NOMO-1 treated with DMSO at 0.1 percent for 48 hours (cell line): ENCODE data around the gene GRIN1.

Experiments
- DNase-seq: peaks from one replicate; lab custom pipeline; 2025; ENCODE audit not compliant: unreplicated experiment; lab: John Stamatoyannopoulos, UW

The GRIN1 gene

DNA sequence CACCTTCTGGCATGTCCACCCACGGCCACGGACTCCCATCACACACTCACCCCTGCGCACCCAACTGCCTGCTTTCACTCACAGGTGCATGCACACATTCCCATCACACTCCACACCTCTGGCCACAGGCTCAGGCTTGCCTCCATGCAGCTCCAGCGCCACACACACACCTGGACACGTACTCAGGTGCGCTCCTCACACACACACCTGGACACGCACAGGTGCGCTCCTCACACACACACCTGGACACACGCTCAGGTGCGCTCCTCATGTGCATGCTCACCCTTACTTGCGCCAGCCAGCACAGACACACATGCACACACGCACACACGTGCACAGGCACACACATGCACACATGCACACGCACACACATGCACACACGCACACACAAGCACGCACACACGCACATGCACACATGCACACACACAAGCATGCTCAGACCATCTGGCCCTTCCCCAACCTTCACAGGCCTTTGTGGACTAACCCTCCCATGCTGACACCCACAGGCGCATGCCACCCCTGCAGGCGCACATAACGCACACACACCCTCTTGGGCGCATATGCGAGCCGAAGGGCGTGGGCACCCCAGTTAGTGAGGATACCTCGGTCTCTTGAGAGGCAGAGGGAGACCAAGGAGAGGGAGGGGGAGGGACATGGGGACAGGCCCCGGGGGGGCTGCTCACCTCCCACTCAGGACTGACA is 8.3 kb downstream of the GRIN1 start:
- no peak for DNase-seq

DNA sequence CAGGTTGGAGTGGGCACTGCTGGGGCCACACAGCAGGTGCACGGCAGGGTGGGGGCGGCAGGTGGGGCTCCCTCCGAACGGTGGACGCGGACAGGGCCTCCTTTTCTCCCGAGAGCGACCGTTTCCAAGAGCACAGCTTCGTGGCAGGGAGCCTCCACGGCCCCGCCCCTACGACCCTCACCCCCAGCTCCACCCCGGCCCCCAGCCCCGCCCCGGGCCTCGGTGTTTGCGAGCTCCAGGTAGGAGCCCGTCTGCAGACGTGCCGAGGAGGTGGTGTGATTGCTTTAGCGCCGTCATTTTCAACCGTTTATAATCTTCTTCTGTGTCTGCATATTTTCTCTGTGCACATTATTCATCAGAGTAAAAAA is 8.8 kb downstream of the GRIN1 start:
- DNase-seq, result no peak

DNA sequence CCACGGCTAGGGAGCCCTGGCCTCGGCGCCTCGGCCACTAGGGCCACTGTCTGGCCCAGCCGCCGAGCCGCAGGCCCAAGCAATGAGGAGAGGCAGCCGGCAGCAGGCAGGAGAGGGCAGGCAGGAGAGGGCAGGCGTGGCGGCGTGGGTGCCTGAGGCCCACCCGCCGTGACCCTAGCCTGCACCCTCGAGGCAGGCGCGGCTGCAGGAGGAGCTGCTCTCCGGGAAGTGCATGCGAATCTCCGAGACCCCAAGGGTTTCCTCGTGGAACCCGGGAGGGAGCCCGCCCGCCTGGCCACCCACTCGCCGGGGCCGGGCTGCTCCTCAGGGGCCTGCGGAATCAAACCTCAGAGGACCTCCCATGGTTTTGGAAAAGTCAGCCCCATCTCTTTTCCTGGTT is 9.3 kb downstream of the GRIN1 start:
- DNase-seq, result no peak

DNA sequence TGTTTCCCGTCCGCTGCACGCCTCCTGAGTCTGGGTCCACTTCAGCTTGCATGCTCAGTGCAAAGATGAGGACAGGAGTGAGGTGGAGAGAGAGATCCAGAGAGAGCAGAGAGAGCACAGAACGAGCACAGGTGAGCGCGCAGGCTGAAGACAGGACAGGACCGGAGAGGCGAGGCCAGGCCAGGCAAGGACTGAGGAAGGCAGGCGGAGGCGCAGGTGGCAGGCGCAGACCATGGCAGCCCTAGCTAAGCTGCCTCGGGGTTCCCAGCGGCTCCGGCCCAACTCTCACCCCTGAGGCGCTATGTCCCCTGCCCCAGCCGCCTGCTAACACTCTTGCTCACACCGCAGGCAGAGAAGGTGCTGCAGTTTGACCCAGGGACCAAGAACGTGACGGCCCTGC is 9.7 kb downstream of the GRIN1 start:
- no peak for DNase-seq

DNA sequence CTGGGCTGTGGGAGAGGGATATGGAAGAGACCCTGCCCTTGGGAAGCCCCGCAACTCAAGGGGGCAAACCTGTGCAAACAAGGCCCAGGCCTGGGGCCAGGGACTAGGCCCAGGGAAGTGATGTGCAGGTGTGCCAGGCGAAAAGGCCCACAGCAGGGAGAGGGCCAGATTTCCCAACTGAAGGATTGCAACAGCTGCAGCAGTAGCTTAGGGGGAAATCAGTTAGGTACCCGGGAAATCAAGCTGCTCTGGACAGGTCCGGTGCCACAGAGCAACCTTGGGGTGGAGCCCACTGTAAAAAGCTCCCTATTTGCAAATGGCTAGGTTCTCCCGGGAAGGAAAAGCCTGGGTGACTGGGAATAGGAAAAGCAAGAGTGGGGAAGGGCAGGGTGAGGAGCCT is 10.4 kb downstream of the GRIN1 start:
- no peak for DNase-seq

DNA sequence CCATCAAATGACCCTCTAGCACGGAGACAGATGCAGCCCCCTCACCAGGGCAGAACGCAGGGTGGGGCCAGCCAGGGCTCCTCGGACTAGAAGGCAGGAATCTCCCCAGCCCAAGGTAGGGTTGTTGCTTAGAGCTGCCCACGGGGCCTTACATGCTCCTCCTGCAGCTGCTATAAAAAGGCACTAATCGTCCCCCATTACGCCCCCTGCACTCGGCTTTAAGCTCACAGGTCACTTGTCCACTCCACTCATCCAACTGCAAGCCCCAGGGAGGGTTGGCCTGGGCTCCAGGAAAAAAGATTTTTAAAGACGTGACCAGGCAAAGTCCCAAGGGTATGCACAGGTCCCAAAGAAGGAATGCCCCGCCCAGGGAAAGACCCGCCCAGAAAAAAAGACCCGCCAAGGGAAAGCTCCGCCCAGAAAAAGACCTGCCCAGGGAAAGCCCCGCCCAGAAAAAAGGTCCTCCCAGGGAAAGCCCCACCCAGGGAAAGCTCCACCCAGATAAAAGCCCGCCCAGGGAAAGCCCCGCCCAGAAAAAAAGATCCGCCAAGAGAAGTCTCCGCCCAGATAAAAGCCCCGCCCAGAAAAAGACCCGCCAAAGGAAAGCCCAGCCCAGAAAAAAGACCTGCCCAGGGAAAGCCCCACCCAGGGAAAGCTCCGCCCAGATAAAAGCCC is 11.1 kb downstream of the GRIN1 start:
- no peak for DNase-seq

DNA sequence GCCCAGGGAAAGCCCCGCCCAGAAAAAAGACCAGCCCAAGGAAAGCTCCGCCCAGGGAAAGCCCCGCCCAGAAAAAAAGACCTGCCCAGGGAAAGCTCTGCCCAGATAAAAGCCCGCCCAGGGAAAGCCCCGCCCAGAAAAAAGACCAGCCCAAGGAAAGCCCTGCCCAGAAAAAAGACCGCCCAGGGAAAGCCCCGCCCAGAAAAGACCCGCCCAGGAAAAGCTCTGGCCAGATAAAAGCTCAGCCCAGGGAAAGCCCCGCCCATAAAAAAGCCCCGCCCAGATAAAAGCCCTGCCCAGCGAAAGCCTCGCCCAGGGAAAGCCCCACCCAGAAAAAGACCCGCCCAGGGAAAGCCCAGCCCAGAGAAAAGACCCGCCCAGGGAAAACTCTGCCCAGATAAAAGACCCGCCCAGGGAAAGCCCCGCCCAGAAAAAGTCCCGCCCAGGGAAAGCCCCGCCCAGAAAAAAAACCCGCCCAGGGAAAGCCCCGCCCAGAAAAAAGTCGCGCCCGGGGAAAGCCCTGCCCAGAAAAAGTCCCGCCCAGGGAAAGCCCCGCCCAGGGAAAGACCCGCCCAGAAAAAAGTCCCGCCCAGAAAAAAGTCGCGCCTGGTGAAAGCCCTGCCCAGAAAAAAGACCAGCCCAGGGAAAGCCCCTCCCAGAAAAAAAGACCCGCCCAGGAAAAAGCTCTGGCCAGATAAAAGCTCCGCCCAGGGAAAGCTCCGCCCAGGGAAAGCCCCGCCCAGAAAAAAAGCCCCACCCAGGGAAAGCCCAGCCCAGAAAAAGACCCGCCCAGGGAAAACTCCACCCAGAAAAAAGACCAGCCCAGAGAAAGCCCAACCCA is 11.9 kb downstream of the GRIN1 start:
- peak; percentile 49 for DNase-seq

DNA sequence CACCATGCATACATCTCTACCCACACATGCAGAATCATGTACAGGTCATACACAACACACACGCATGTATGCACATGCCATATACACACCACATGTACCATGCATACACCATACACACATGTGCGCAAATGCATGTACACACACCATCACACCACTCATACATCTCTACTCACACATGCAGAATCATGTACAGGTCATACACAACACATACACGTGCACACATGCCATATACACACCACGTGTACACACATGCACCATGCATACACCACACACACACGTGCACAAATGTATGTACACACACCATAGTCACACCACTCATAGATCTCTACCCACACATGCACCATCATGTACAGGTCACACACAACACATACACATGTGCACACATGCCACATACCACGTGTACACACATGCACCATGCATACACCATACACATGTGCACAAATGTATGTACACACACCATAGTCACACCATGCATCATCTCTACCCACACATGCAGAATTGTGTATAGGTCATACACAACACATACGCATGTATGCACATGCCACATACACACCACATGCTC is 14.0 kb downstream of the GRIN1 start:
- DNase-seq, result no peak

DNA sequence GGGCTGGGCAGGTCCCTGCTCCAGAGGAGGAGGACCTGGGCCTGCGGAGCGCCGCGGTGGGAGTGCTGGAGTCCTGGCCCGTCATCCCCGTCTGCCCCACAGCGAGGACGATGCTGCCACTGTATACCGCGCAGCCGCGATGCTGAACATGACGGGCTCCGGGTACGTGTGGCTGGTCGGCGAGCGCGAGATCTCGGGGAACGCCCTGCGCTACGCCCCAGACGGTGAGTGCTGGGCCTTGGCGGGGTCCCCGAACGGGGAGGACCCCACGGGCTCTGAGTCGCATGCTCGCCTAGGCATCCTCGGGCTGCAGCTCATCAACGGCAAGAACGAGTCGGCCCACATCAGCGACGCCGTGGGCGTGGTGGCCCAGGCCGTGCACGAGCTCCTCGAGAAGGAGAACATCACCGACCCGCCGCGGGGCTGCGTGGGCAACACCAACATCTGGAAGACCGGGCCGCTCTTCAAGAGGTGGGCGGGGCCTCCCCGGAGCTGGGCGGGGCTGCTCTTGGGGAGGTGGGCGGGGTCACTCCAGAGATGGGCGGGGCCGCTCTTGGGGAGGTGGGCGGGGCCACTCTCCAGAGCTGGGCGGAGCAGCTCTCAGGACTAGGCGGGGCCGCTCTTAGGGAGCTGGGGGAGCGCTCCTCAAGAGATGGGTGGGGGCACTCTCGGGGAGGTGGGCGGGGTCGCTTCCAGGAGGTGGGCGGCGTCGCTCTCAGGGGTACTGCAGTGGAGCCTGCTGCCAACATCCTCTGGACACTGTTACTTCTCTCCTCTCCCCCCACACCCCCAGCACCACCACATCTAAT is 17.8 kb downstream of the GRIN1 start:
- no peak for DNase-seq

DNA sequence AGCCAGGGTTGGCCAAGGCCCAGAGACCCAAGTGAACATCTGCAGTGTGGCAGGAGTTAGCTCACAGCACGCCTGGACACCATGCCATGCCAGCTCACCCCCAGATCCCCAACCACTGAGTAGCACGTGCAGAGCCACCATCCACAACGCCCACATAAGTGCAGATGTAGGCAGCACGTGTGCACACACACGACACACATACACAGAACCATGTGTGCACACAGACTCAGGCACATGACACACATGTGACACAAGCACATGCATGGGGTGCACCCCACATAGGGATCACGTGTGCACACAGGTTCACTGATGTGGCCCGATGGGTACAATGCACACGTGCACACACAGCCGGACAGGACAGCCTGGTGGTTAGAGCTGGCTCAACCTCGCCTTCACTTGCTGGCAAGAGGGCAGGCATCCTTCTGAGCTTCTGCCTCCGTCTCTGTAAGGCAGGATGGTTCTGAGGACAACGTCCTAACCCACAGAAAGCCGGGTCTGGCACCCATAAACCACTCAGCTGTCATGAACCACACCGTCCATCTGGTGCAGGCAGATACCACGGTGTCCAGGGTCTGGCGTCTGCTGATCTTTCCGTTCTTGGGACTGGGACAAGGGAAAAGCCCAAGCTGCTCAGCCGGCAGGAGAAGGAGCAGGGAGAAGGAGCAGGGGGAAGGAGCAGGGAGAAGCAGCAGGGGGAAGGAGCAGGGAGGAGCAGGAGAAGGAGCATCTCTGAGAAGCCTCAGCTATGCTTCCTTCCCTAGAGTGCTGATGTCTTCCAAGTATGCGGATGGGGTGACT is 18.9 kb downstream of the GRIN1 start:
- no peak for DNase-seq

DNA sequence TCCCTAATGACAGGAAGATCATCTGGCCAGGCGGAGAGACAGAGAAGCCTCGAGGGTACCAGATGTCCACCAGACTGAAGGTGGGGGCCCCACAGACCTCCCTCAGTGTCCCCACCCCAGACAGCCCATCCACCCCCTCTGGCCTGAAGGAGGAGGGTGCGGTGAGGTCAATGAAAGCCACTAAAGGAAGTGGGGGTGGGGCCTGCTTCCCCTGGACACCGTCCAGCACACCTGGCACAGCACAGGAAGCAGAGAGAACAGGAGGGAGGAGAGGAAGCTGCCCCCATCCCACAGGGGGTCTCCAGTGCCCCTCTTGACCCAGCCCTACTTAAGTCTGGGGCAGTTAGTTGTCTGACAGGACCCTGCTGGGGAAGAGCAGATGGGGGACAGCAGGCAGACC is 19.7 kb downstream of the GRIN1 start:
- no peak for DNase-seq

DNA sequence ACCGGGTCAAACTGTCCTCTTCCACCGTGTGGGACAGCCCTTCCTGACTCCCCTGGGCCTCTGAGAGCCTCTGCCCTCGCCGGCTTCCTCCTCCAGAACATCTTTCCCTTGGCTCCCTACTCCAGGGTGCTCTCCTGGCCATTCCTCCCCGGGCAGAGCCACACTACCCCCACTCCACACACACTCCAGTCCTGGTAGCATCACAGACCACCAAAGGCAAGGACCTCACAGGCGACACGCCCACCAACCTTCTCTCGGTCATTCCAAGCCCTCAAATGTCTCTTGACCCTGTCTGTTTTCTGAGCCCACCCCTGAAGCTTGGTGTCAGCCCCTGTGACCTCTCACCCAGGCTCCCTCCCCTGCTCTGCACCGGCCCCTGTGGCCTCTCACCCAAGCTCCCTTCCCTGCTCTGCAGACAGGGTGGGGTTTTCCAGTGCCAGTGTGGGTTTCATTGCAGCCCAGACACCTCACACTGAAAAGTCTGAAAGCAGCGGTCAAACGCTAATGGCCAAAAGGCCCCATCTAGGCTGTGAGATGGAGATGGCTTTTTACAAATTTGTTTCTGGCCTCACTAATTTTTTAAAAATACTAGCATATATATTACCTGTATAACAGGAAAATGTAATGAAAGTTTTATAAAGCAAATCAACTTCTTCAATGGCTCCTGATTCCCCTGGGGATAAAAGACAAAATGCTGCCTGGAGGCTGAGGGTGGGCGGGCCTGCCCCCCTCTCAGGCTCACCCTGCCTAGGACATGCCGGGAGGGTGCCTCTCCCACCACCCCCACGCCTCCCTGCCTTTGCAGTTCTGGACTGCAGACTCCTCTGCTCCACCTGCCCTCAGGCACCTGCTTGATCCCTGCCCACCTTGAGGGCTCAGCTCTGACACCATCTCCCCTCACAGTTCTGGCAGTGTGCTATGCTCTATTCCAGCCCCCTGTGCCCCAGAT is 20.4 kb downstream of the GRIN1 start:
- DNase-seq, result no peak

DNA sequence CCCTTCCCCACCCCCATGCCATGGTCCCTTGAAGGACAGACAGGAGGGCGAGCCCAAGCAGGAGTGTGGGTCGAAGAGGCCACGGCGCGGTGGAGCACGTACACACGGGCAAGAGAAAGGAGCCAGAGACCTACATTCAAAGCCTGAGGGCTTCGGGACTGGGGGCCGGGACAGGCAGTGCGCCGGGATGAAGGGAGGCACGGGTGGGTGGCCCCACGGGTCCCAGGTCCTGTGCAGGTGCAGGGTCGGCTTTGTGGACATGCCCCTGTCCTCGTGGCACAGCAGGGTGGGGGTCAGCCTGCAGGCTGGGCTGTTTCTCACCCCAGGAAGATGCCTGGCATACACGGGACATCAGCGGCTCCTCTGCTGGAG is 21.1 kb downstream of the GRIN1 start:
- no peak for DNase-seq

DNA sequence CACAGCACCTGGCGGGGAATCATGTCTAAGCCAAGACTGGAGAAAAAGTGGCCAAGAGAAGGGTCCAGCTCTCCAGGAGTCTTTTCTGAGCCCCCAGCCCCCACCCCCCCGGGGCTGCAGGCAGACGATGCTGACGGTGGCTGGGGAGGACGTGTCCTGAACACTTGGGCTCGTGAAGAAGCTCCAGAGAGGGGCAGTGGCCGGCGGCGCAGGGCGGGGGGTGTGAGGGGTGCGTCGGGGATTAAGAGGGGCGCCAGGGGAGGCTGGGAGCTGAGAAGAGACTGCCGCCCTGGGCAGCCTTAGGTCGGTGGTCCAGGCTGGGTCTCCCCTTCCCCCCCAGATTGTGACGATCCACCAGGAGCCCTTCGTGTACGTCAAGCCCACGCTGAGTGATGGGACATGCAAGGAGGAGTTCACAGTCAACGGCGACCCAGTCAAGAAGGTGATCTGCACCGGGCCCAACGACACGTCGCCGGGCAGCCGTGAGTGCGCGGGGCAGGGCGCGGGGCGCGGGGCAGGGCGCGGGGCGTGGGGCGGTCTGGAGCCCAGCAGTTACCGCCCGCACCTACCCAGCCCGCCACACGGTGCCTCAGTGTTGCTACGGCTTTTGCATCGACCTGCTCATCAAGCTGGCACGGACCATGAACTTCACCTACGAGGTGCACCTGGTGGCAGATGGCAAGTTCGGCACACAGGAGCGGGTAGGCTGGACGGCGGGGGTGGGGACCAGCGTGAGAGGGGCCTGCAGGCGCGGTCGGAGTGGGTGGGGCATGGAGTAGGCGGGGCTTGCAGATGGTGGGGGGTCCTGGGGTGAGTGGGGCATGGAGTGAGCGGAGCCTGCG is 22.0 kb downstream of the GRIN1 start:
- no peak for DNase-seq

DNA sequence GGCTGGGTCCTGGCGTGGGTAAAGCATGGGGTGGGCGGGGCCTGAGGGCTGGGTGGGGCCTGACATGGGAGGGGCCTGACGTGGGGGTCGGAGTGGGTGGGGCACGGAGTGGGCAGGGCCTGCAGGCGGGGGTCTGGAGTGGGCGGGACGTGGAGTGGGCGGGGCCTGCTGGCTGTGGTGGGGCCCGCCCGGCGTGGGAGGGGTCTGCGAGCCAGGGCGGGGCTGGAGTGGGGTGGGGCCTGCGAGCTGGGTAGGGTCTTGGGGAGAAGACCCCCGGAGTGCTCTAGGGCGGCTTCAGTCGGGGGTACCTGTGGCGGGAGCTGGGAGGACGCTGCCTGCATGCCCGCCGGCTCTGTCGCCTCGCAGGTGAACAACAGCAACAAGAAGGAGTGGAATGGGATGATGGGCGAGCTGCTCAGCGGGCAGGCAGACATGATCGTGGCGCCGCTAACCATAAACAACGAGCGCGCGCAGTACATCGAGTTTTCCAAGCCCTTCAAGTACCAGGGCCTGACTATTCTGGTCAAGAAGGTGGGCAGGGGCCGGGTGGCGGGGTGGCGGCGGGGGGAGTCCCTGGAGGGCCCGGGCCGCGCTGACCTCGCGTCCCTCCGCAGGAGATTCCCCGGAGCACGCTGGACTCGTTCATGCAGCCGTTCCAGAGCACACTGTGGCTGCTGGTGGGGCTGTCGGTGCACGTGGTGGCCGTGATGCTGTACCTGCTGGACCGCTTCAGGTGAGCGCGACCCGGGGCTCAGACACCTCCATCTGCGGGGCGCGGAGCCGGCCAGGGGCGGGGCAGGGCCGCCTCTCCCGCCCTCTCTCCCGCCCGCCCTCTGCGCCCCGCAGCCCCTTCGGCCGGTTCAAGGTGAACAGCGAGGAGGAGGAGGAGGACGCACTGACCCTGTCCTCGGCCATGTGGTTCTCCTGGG is 22.9 kb downstream of the GRIN1 start:
- no peak for DNase-seq

DNA sequence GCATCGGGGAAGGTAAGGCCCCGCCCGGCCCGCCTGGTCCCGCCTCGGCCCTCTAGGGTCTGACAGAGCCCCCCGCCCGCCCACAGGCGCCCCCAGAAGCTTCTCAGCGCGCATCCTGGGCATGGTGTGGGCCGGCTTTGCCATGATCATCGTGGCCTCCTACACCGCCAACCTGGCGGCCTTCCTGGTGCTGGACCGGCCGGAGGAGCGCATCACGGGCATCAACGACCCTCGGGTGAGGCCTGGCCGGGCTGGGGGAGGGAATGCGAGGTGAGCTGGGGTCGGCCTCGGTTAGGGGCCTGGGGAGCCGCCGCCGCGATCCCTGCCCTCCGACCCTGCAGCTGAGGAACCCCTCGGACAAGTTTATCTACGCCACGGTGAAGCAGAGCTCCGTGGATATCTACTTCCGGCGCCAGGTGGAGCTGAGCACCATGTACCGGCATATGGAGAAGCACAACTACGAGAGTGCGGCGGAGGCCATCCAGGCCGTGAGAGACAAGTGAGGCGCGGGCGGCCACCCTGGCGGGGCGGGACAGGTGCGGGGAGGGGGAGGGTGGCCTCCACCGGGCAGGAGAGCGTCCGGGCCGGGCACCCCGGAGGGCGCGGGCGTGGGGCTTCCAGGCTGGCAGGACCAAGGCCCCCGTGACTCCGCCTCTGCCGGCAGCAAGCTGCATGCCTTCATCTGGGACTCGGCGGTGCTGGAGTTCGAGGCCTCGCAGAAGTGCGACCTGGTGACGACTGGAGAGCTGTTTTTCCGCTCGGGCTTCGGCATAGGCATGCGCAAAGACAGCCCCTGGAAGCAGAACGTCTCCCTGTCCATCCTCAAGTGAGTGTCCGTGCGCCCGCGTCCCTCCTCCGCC is 23.8 kb downstream of the GRIN1 start:
- DNase-seq, result no peak
